Thyroid gland (tissue), 4 donors: ENCODE measurements around the gene ASIC2. TPM values are rescaled to one million over a fixed set of nuclear protein-coding genes. Genes with fewer than 3 reads are reported as not detected.

Experiments
- DNase-seq, 2 donors: peaks; one replicate each; pipeline ENCODE4 v3.0.0-alpha.2; 2019
- H3K27ac ChIP-seq, 3 donors: fragments of 200-600 bp; sonication (generic); 1 replicate in 2 of 3; 2 replicates in 1 of 3; pipeline ENCODE4 v1.5.1; 2016 to 2019; ENCODE audit warnings: mild to moderate bottlenecking in 1 of 3, moderate library complexity in 1 of 3
- H3K27me3 ChIP-seq: fragments of 200-600 bp; sonication (generic); one replicate; pipeline ENCODE4 v1.5.1; 2019
- H3K36me3 ChIP-seq, 2 donors: fragments of 200-600 bp; sonication (generic); one replicate each; pipeline ENCODE4 v1.5.1; 2016 to 2019
- H3K4me1 ChIP-seq, 2 donors: fragments of 200-600 bp; sonication (generic); one replicate each; pipeline ENCODE4 v1.5.1; 2017 to 2019
- H3K4me3 ChIP-seq, 3 donors: fragments of 200-600 bp; sonication (generic); replicated peaks in 1 of 3; 1 replicate in 2 of 3; 2 replicates in 1 of 3; pipeline ENCODE4 v1.5.1; 2016; ENCODE audit warnings: mild to moderate bottlenecking in 1 of 3
- H3K9me3 ChIP-seq: fragments of 200-600 bp; sonication (generic); one replicate; pipeline ENCODE4 v1.5.1; 2017
- POLR2A ChIP-seq, 2 donors: fragments of 450-650 bp; IDR thresholded peaks; one replicate each; pipeline ENCODE4 v1.6.1; 2017; ENCODE audit warnings: antibody characterized with exemption in 2 of 2, mild to moderate bottlenecking in 2 of 2, moderate library complexity in 1 of 2
- WGBS, 2 donors: methylation state at CpG; one replicate each; pipeline ENCODE4 v1.1.5; 2017; 5-methylcytosine and 5-hydroxymethylcytosine counted together
- intact Hi-C: fragments of 100-400 bp; cut with DNase I; formaldehyde crosslinking; loops from one replicate; pipeline ENCODE4 v1.15.1; 2023
- total RNA-seq, 4 donors: library from RNA; depleted of rRNA; stranded (reverse); fragments of >200 nt; gene quantifications; one replicate each; pipeline ENCODE4 v1.2.3, GENCODE V29; 2016
- TF ChIP-seq, protein P1 (sequence below), 6 experiments: fragments of 200-600 bp in 3 of 6; fragments of 450-650 bp in 3 of 6; sonication (generic) in 3 of 6; IDR thresholded peaks; one replicate each; pipeline ENCODE4 v1.5.1; 2016 to 2019; ENCODE audit warnings: antibody characterized with exemption in 6 of 6, mild to moderate bottlenecking in 2 of 6, inconsistent platforms in 1 of 6, moderate library complexity in 1 of 6

ASIC2 gene
- total RNA-seq, 4 donors from 2014 or later: not detected

DNA sequence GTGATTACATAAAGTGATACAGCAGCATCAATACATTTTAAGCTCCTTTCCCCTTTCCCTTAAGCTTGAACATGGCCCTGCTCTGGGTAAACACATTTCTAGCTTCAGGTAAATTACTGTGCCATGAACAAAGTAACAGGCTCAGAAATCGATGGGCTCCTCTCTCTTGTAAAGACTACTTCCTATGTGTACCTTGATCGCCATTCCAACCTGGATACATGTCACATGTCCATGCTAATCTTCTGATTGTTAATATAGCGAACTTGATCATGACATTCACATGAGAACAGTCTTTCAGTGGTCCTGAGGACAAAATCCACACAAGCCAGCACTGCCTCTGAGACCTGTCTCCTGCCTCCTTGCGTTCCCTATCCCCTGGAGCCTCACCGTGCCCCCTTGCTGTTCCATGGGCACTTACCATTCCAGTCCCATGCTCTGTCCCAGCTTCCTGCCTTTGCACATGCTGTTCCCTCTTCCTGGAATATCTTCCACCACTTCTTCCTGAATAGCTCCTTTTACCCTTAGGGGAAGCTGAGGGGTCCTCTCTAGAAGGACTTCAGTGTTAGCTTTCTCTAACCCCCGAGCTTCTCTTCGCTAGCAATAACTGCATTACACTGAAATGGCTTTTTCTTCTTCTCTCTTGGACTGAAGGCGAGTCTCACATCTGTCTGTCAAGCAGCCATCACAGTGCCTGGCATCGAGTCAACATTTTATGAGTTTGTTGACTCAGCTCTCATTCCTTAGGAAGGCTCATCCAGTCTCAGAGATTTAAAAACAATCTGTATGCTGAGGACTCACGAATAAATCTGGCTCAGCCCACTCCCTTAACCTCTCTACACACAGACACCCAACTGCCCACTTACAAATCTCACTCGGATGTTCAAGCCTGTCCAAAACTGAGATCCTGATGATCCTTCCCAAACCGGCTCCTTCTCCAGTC lies 93.3 kb downstream of the ASIC2 start:
- intact Hi-C loops: no loop called here
- TF ChIP-seq, protein P1, sequence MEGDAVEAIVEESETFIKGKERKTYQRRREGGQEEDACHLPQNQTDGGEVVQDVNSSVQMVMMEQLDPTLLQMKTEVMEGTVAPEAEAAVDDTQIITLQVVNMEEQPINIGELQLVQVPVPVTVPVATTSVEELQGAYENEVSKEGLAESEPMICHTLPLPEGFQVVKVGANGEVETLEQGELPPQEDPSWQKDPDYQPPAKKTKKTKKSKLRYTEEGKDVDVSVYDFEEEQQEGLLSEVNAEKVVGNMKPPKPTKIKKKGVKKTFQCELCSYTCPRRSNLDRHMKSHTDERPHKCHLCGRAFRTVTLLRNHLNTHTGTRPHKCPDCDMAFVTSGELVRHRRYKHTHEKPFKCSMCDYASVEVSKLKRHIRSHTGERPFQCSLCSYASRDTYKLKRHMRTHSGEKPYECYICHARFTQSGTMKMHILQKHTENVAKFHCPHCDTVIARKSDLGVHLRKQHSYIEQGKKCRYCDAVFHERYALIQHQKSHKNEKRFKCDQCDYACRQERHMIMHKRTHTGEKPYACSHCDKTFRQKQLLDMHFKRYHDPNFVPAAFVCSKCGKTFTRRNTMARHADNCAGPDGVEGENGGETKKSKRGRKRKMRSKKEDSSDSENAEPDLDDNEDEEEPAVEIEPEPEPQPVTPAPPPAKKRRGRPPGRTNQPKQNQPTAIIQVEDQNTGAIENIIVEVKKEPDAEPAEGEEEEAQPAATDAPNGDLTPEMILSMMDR (IDR thresholded peaks at IDR 0.05): no peak
- TF ChIP-seq POLR2A (IDR thresholded peaks at IDR 0.05): no peak

DNA sequence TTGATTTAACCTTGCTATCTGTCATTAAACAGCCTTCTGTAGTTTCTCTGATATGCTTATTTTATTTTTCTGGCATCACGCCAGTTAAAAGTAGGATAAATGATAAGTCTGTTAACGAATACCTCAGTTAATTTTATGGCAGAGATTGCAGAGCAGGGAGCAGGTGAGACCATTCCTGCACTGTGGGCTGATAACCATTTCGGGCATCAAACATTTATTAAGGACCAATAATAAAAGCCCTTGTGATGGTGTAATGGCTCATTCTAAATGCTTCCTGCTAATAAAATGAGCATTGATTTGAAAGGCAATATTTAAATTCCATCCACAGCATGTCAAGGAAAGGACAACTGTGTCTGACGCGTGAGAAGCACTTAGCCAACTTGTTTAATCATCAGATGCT lies 94.1 kb downstream of the ASIC2 start:
- Histone ChIP-seq H3K36me3 (no peaks in the 10 kb centered on the region), H3K27me3 (no peaks in the 10 kb centered on the region), H3K9me3 (no peaks in the 10 kb centered on the region), H3K4me1 (peaks cover 0 to 7% of the 10 kb centered on the region in 2 donors), H3K4me3 (no peak overlapping the region), H3K27ac (no peak overlapping the region)
- TF ChIP-seq, protein P1 (IDR thresholded peaks at IDR 0.05): no peak
- no peak for TF ChIP-seq POLR2A (IDR thresholded peaks at IDR 0.05)
- intact Hi-C loops: no loop called here
- no peak for DNase-seq
- WGBS, 2 donors: 84 to 85% methylated on average over 5 of the region's 5 CpGs

More for the DNA sequence above, 93.3 kb downstream of the ASIC2 start:
- no peak overlapping the region for H3K4me3 ChIP-seq
- 59 to 66% methylated on average over 12 of the region's 12 CpGs for WGBS, 2 donors
- DNase-seq: peak; percentile 19 to 42
- H3K4me1 ChIP-seq: peaks cover 0 to 7% of the 10 kb centered on the region in 2 donors
- no peak overlapping the region for H3K27ac ChIP-seq
- no peaks in the 10 kb centered on the region for H3K9me3 ChIP-seq
- H3K27me3 ChIP-seq: no peaks in the 10 kb centered on the region
- no peaks in the 10 kb centered on the region for H3K36me3 ChIP-seq

DNA sequence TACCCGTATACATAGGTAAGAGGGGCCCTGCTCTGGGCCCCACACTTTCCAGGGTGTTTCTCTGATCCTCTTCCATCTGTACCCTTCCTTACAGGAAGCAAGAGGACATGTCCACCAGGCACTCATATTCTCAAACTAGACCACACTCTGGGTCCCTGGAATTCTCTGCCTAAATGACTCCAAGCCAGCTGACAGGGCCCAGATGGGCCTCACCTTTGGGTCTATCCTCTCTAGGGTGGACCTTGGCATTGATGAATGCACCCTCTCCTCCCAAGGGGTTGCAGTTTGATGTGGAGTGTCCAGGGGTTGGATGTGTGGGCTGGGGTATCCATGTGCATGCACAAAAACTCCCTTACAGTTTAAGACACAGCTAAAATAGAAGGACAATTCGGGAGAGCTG lies 95.8 kb downstream of the ASIC2 start:
- intact Hi-C loops: no loop called here
- Histone ChIP-seq H3K4me3 (no peak overlapping the region), H3K27ac (no peak overlapping the region), H3K36me3 (no peaks in the 10 kb centered on the region), H3K4me1 (peaks cover 0 to 7% of the 10 kb centered on the region in 2 donors), H3K9me3 (no peaks in the 10 kb centered on the region), H3K27me3 (no peaks in the 10 kb centered on the region)
- 87 to 88% methylated on average over 2 of the region's 2 CpGs for WGBS, 2 donors
- DNase-seq: no peak
- TF ChIP-seq POLR2A (IDR thresholded peaks at IDR 0.05): no peak
- TF ChIP-seq, protein P1 (IDR thresholded peaks at IDR 0.05): no peak

DNA sequence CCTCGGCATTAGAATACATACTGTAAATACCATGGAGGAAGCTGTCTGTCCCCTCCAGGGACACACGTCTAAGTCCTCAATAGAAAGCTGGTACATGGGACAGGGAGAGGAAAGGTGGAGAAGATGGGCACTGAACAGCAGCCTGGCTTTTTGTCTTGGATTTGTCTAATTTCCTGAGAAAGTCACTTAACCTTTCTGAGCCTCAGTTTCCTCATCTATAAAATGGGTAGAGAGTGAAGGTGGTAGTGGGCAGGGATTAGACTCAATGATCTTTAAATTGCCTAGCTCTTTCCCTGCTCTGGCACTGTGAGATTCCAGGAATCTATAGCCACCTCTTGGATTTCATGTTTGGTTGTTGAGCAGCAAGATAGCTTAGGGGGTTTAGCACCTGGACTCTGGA lies 96.2 kb downstream of the ASIC2 start:
- Histone ChIP-seq H3K4me1 (peaks cover 0 to 7% of the 10 kb centered on the region in 2 donors), H3K4me3 (no peak overlapping the region), H3K27ac (no peak overlapping the region), H3K9me3 (no peaks in the 10 kb centered on the region), H3K36me3 (no peaks in the 10 kb centered on the region), H3K27me3 (no peaks in the 10 kb centered on the region)
- no peak for TF ChIP-seq POLR2A (IDR thresholded peaks at IDR 0.05)
- TF ChIP-seq, protein P1 (IDR thresholded peaks at IDR 0.05): no peak
- intact Hi-C loops: no loop called here
- 69 to 84% methylated on average over 2 of the region's 2 CpGs for WGBS, 2 donors
- no peak for DNase-seq
